ENCODE results near the gene LIN37.
"Not testable (repeated sequence)": the region's sequence is repeated elsewhere in the genome, so short reads cannot be mapped to it uniquely, and the experiment has no call there.

Gene LIN37

GRCh38 chr19:35772362-35772761 is 24.0 kb downstream of the LIN37 start:
- not testable (repeated sequence) for DNase-seq (ENCODE audit: low spot score); FAIRE-seq

GRCh38 chr19:35773020-35773806 is 24.8 kb downstream of the LIN37 start:
- DNase-seq (ENCODE audit: low spot score), result no peak
- FAIRE-seq, result no peak

DNA sequence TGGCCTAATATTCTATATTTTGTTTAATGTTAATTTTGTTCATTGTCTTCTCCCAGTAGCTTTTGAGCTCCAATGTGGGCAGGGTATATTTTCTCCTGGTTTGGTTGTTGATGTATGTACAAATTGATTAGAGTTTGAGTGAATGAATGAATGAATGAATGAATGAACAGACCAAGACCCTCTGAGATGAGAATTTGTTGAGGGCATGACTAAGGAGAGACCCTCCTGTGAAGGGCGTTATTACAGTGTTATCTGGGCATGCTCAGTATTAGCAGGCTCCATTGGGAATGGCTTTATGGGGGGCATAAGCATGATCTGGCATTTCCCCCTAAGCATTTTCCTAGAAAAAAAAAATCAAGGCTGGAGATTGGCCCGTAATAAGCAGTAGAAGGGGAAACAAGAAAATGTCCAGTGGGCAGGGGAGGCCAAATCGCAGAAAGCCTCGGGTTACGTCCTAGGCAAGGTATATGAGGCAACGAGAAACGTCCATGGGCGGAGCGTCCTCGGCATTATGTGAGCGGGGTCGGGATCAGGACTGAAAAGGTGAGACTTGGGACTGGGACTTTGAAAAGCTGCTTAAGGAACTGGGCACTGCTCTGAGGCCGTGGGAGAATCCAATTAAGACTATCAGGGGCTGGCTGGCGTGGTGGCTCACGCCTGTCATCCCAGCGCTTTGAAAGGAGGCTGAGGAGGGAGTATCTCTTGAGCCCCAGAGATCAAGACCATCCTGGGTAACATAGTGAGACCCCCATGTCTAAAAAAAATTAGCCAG is 26.1 kb downstream of the LIN37 start:
- DNase-seq (ENCODE audit: low spot score) (no peak), FAIRE-seq (no peak)

DNA sequence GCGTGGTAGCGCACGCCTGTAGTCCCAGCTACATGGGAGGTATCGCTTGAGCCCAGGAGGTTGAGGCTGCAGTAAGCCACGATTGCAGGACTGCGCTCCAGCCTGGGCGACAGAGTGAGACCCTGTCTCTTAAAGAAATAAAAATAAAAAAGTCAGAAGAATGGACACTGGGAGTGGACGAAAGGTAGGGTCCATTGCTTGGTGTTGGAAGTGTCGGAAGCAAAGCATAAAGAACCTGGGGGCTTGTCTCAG is 26.6 kb downstream of the LIN37 start:
- no peak for DNase-seq (ENCODE audit: low spot score)
- FAIRE-seq, result no peak

GRCh38 chr19:35775298-35776101 is 27.1 kb downstream of the LIN37 start, which contains the start of gene ARHGAP33:
Gene ARHGAP33, plus strand, starts transcription at chr19:35775564. Its CDS starts 95 bp downstream, at chr19:35775659.
- peak; percentile 13 for FAIRE-seq
- peak; percentile 99 for DNase-seq (ENCODE audit: low spot score)

DNA sequence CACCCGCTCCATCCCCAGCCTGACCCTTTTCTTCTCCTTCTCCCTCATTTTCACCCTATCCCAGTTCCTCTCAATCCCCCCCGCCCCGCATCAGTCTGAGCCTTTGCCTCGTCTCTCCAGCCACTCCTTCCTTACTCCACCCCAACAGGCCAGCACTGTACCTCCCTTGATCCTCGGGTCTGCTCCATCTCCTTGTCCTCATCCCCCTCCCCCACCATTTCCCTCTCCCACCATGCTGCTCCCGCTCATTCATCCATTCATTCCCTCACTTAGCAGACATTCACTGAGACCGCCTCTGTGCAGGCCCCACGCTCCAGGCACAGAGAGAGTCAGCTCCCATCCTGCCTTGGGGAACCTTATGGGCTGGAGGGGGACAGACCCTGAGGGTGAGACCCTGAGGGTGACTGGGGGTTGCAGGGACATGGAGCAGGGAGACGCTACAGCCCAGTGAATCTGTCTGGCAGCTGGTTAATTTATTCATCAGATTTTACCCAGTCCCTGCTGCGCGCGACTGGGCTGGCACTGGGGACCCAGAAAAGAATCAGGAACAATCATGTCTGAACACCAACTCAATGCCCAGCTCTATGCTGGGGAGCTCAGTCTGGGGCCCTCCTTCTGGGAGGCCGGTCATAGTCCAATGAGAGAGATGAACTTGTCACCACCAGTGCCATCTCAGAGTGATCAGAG is 27.9 kb downstream of the LIN37 start:
- FAIRE-seq, result no peak
- DNase-seq (ENCODE audit: low spot score), result no peak

GRCh38 chr19:35777086-35777841 is 28.9 kb downstream of the LIN37 start:
- no peak for FAIRE-seq
- no peak for DNase-seq (ENCODE audit: low spot score)

DNA sequence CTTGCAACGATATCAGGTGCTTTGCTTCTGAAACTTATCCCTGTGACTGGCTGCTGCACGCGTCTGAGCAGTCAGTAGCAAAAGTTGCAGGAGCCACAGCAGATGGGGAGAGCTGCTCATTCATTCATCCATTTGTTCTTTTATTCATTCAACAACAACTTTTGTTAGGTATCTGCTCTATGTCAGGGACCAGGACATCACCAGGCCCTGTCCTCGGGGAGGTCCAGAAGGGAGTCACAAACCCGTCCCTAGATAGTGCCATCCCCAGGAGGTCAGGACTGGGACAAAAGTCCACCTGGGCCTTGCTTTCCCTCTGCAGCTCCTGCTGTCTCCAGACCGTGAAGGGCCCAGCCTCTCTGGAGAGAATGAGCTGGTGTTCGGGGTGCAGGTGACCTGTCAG is 29.6 kb downstream of the LIN37 start:
- DNase-seq (ENCODE audit: low spot score), result no peak
- FAIRE-seq, result no peak

DNA sequence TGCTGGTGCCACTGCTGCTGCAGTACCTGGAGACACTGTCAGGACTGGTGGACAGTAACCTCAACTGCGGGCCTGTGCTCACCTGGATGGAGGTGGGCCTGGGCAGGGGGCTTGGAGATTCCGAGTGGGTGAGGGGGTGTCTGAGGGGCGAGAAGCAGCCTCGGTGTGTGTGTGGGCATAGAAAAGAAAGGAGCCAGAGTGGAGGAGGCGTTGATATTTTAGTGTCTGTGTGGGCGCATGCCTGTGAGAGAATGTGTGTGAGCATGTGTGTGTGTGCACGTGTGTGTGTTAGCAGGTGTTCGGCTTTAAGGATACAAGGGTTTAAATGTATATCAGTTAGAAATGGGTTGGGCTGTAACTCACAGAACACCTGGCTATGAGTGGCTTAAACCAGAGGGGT is 30.7 kb downstream of the LIN37 start:
- FAIRE-seq, result no peak
- DNase-seq (ENCODE audit: low spot score), result no peak

GRCh38 chr19:35780058-35780457 is 31.7 kb downstream of the LIN37 start:
- DNase-seq (ENCODE audit: low spot score), result no peak
- FAIRE-seq, result no peak

- no peak for DNase-seq (ENCODE audit: low spot score)
- no peak for FAIRE-seq
Measured at GRCh38 chr19:35780717-35781116, 32.3 kb downstream of the LIN37 start.

DNA sequence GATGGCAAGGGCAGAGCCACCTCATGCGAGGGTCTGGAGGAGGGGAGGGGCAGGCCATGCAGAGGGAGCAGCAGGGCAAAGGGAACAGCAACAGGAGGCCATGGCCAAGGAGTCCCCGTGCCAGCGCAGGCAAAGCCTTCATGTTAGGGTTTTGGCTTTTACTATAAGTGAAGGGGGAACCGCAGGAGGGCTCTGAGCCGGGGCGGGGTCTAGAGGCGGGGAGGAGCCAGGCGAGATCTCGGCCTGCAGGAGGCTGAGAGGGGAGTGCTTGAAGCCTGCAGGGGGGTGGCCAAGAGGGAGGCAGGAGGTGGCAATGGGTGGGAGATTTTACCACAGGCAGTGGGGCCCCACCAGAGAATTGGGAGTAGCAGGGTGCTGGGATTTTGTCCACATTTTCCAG is 33.3 kb downstream of the LIN37 start:
- no peak for FAIRE-seq
- DNase-seq (ENCODE audit: low spot score), result no peak

GRCh38 chr19:35782589-35782988 is 34.2 kb downstream of the LIN37 start:
- FAIRE-seq, result no peak
- no peak for DNase-seq (ENCODE audit: low spot score)

DNA sequence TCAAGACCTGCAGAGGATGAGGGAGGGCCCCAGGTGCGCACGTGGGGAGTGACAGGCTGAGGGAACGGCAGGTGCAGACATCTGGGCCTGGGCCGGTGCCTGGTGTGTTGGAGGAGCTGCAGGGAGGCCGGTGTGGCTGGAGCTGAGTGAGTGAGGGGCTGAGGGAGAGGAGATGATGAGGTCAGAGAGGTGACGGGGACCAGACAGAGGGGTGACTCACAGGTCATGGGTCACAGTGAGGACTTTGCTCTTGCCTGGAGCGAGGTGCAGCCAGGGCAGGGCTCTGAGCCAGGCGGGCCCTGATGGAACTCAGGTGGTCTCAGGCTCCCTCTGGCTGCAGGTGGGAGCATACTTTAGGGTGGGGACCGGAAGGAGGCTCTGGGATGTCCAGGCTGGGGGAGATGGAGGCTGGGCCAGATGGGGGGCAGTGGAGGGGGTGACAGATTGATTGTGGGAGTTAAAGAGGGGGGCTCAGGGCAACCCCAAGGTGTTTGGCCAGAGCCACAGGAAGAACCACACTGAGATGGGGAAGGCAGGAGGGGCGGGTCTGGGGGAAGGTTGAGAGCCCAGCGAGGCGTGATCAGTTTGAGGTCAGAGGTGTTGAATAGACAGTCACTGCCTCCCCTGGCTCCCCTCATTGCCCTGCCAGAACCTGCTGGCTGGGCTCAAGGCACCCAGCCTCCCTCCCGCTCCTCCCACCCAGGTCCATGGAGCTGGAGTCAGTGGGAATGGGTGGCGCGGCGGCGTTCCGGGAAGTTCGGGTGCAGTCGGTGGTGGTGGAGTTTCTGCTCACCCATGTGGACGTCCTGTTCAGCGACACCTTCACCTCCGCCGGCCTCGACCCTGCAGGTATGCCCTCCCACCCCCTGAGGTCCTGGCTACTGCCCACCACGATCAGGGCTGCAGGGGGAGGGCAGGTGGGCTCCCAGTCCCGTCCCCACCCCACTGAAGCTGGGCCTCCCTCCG is 35.4 kb downstream of the LIN37 start:
- DNase-seq (ENCODE audit: low spot score) (no peak), FAIRE-seq (no peak)

DNA sequence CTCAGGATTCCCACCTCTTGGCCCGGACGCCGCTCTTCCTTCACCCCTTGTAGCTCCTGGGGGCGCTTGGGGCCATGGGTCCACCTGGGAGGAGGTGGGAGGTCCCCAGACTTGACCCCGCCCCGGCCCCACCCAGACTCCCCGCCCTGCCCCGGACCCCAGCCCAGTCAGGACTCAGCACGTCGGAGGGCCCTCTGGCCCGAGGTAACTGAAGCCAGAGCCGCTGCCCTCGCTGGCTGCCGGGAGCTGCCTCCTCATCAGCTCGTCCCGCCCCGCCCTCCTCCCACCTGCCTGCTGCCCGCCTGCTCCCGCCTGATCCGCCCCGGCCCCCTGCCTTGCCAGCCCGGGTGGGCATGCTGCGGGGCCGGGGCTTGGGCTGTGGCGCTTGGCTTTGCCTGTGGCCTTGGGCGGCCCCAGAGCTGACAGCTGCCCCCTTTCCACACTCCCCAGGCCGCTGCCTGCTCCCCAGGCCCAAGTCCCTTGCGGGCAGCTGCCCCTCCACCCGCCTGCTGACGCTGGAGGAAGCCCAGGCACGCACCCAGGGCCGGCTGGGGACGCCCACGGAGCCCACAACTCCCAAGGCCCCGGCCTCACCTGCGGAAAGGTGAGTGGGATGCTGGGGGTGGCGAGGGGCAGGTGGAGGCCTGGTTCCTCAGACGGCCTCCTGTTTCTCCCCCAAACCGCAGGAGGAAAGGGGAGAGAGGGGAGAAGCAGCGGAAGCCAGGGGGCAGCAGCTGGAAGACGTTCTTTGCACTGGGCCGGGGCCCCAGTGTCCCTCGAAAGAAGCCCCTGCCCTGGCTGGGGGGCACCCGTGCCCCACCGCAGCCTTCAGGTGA is 36.3 kb downstream of the LIN37 start:
- DNase-seq (ENCODE audit: low spot score), result no peak
- FAIRE-seq, result no peak

DNA sequence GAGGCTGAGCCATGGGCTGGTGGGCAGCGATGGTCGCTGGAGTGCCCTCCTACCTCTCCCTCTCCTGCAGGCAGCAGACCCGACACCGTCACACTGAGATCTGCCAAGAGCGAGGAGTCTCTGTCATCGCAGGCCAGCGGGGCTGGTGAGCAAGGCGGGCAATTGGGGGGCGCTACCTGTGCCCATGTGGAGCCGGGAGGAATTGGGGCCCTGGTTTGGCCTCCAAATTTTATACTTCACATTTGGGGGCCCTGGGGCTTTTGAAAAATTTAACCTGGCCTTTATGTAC is 36.9 kb downstream of the LIN37 start:
- DNase-seq (ENCODE audit: low spot score) (no peak), FAIRE-seq (no peak)

DNA sequence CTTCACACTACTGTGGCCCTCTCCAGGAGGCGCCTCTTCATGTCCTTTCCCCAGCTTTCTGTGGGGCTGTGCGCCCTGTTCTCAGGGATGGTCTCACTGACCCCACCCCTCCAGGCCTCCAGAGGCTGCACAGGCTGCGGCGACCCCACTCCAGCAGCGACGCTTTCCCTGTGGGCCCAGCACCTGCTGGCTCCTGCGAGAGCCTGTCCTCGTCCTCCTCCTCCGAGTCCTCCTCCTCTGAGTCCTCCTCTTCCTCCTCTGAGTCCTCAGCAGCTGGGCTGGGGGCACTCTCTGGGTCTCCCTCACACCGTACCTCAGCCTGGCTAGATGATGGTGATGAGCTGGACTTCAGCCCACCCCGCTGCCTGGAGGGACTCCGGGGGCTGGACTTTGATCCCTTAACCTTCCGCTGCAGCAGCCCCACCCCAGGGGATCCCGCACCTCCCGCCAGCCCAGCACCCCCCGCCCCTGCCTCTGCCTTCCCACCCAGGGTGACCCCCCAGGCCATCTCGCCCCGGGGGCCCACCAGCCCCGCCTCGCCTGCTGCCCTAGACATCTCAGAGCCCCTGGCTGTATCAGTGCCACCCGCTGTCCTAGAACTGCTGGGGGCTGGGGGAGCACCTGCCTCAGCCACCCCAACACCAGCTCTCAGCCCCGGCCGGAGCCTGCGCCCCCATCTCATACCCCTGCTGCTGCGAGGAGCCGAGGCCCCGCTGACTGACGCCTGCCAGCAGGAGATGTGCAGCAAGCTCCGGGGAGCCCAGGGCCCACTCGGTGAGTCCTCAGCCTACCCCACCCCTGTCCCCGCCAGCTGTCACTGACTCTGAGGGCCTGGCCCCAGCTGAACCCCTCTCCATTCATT is 38.2 kb downstream of the LIN37 start:
- no peak for DNase-seq (ENCODE audit: low spot score)
- no peak for FAIRE-seq

GRCh38 chr19:35787227-35787799 is 38.9 kb downstream of the LIN37 start:
- DNase-seq (ENCODE audit: low spot score) (no peak), FAIRE-seq (no peak)
